ENCODE data around the gene CDPF1. TPM values are rescaled to one million over a fixed set of nuclear protein-coding genes. Genes with fewer than 3 reads are reported as not detected.

Gene CDPF1
- total RNA-seq, 2 experiments from 2014 or later = 15.4 to 17.4 TPM

DNA sequence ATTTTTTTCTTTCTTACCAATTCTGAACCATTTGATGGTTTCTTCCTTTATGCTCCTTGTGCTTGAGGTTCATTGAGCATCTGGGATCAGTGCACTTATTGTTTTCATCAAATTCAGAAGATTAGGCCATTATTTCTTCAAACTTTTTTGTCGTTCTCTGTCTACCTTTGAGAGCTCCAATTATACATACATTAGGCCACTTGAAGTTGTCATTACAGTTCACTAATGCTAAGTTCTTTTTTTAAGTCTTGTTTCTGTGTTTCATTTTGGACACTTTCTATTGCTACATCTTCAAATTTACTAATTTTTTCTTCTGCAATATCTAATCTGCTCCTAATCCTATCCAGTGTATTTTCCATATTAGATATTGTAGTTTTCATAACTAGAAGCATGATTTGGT lies 40.8 kb downstream of the CDPF1 start:
- DNase-seq (ENCODE audit: low spot score) = no peak
- CTCF ChIA-PET (ENCODE audit: unreplicated experiment) = no interaction called here
- no peaks in the 10 kb centered on the region for H3K9me2 ChIP-seq (ENCODE audit: insufficient read depth, low read length)
- H3K27ac ChIP-seq (ENCODE audit: low read depth, low read length, poor library complexity, severe bottlenecking) = no peak overlapping the region
- H3K4me3 ChIP-seq (ENCODE audit: low read depth, low read length, poor library complexity, severe bottlenecking) = no peak overlapping the region
- no peak for TF ChIP-seq CTCF (conservative IDR thresholded peaks at IDR 0.05; ENCODE audit: low read length)
- TF ChIP-seq EZH2phosphoT487 (IDR thresholded peaks at IDR 0.05; ENCODE audit: borderline replicate concordance, low read depth, low read length) = no peak
- H4K20me1 ChIP-seq (ENCODE audit: insufficient read depth, low read length) = no peaks in the 10 kb centered on the region
- H3K36me3 ChIP-seq (ENCODE audit: insufficient read depth, low read length) = no peaks in the 10 kb centered on the region
- no peak overlapping the region for H3K4me2 ChIP-seq (ENCODE audit: low read length)
- H2AFZ ChIP-seq (ENCODE audit: low read length) = no peak overlapping the region
- POLR2A ChIA-PET = no interaction called here
- no TSS peak for BruUV-seq (replicated peaks)
- H3K4me1 ChIP-seq (ENCODE audit: insufficient read depth, low read length, poor library complexity, severe bottlenecking) = no peaks in the 10 kb centered on the region
- H3K79me2 ChIP-seq (ENCODE audit: insufficient read depth, low read depth, low read length) = no peaks in the 10 kb centered on the region
- intact Hi-C loops (cut with micrococcal nuclease; ENCODE audit: unreplicated experiment) = no loop called here
- H3K9me3 ChIP-seq (ENCODE audit: low read length) = 0 out of 2 replicates have a peak, but pooled peaks cover 6% of the 10 kb centered on the region

DNA sequence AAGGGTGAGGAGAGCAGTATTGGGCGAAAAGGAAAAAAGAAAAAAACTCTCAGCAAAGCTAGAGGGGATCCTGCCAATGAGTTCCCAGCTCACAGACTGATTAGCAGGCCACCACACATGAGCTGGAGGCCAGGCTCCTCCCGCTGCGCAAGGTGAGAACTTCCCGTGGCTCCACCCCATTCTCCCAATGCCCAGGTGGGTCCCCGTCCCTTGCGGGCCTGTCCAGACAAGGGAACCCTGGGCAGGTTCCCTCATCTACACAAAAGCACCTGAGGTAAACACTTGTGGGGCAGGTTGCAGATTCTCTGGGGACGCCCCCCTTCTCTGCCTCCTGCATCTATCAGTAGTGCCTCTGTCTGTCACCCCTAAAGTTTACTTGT lies 46.5 kb downstream of the CDPF1 start:
- Histone ChIP-seq H3K4me1 (ENCODE audit: insufficient read depth, low read length, poor library complexity, severe bottlenecking) (no peaks in the 10 kb centered on the region), H2AFZ (ENCODE audit: low read length) (no peak overlapping the region), H3K9me2 (ENCODE audit: insufficient read depth, low read length) (no peaks in the 10 kb centered on the region), H3K36me3 (ENCODE audit: insufficient read depth, low read length) (no peaks in the 10 kb centered on the region), H3K4me2 (ENCODE audit: low read length) (no peak overlapping the region), H3K4me3 (ENCODE audit: low read depth, low read length, poor library complexity, severe bottlenecking) (no peak overlapping the region), H3K9me3 (ENCODE audit: low read length) (no peaks in the 10 kb centered on the region), H4K20me1 (ENCODE audit: insufficient read depth, low read length) (no peaks in the 10 kb centered on the region), H3K79me2 (ENCODE audit: insufficient read depth, low read depth, low read length) (no peaks in the 10 kb centered on the region), H3K27ac (ENCODE audit: low read depth, low read length, poor library complexity, severe bottlenecking) (no peak overlapping the region)
- no TSS peak for BruUV-seq (replicated peaks)
- ChIA-PET CTCF (ENCODE audit: unreplicated experiment) (no interaction called here), POLR2A (no interaction called here)
- intact Hi-C loops (cut with micrococcal nuclease; ENCODE audit: unreplicated experiment) = no loop called here
- DNase-seq (ENCODE audit: low spot score) = no peak
- TF ChIP-seq EZH2phosphoT487 (IDR thresholded peaks at IDR 0.05; ENCODE audit: borderline replicate concordance, low read depth, low read length) (no peak), CTCF (conservative IDR thresholded peaks at IDR 0.05; ENCODE audit: low read length) (no peak)

GRCh38 chr22:46202897-46203600 lies 47.0 kb downstream of the CDPF1 start:
- CTCF ChIA-PET (ENCODE audit: unreplicated experiment) = no interaction called here
- POLR2A ChIA-PET = no interaction called here
- BruUV-seq (replicated peaks) = no TSS peak

More at GRCh38 chr22:46202897-46203600, 47.0 kb downstream of the CDPF1 start:
- Histone ChIP-seq H3K9me3 (ENCODE audit: low read length) (no peaks in the 10 kb centered on the region), H3K4me1 (ENCODE audit: insufficient read depth, low read length, poor library complexity, severe bottlenecking) (no peaks in the 10 kb centered on the region), H3K4me3 (ENCODE audit: low read depth, low read length, poor library complexity, severe bottlenecking) (no peak overlapping the region), H3K36me3 (ENCODE audit: insufficient read depth, low read length) (no peaks in the 10 kb centered on the region), H4K20me1 (ENCODE audit: insufficient read depth, low read length) (no peaks in the 10 kb centered on the region), H3K79me2 (ENCODE audit: insufficient read depth, low read depth, low read length) (no peaks in the 10 kb centered on the region), H3K27ac (ENCODE audit: low read depth, low read length, poor library complexity, severe bottlenecking) (no peak overlapping the region), H3K4me2 (ENCODE audit: low read length) (no peak overlapping the region), H2AFZ (ENCODE audit: low read length) (no peak overlapping the region), H3K9me2 (ENCODE audit: insufficient read depth, low read length) (no peaks in the 10 kb centered on the region)
- DNase-seq (ENCODE audit: low spot score) = no peak
- TF ChIP-seq CTCF (conservative IDR thresholded peaks at IDR 0.05; ENCODE audit: low read length) (no peak), EZH2phosphoT487 (IDR thresholded peaks at IDR 0.05; ENCODE audit: borderline replicate concordance, low read depth, low read length) (no peak)
- intact Hi-C loops (cut with micrococcal nuclease; ENCODE audit: unreplicated experiment) = no loop called here

All from OCI-LY7 (cell line).